ENCODE data around the gene HOXD4. TPM values are rescaled to one million over a fixed set of nuclear protein-coding genes. Genes with fewer than 3 reads are reported as not detected.

HOXD4 gene
- total RNA-seq, 4 donors from 2014 or later: 1.5 to 20.7 (median 6.4) TPM

GRCh38 chr2:176181551-176181950 lies 30.2 kb downstream of the HOXD4 start:
- TF ChIP-seq CTCF (IDR thresholded peaks at IDR 0.05; ENCODE audit: low read depth): no peak

GRCh38 chr2:176182671-176183070 lies 31.3 kb downstream of the HOXD4 start:
- TF ChIP-seq CTCF (IDR thresholded peaks at IDR 0.05; ENCODE audit: low read depth): no peak

- TF ChIP-seq CTCF (IDR thresholded peaks at IDR 0.05; ENCODE audit: low read depth): no peak
Observed at GRCh38 chr2:176184749-176185148, 33.4 kb downstream of the HOXD4 start.

DNA sequence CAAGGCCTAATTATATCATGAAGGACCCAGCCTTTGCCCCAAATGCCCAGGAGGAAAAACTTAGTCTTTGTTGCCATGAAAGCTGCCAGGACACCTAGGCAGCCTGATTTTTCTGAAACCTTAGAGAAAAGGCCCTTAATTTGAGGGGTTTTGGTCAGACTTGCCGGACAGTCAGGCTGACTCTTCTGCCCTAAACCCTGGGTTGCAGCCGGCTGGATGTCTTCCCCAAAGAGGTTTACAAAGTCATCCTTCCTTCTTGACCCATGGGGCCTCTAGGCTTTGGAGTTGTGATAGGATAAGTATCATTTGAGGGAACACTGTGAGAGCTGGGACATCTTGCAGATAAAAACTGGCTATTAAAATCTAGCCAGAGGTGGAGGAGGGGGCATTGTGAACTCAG lies 34.7 kb downstream of the HOXD4 start:
- no peak for TF ChIP-seq CTCF (IDR thresholded peaks at IDR 0.05; ENCODE audit: low read depth)

GRCh38 chr2:176187200-176187898 lies 36.0 kb downstream of the HOXD4 start:
- TF ChIP-seq CTCF (IDR thresholded peaks at IDR 0.05; ENCODE audit: low read depth): no peak

DNA sequence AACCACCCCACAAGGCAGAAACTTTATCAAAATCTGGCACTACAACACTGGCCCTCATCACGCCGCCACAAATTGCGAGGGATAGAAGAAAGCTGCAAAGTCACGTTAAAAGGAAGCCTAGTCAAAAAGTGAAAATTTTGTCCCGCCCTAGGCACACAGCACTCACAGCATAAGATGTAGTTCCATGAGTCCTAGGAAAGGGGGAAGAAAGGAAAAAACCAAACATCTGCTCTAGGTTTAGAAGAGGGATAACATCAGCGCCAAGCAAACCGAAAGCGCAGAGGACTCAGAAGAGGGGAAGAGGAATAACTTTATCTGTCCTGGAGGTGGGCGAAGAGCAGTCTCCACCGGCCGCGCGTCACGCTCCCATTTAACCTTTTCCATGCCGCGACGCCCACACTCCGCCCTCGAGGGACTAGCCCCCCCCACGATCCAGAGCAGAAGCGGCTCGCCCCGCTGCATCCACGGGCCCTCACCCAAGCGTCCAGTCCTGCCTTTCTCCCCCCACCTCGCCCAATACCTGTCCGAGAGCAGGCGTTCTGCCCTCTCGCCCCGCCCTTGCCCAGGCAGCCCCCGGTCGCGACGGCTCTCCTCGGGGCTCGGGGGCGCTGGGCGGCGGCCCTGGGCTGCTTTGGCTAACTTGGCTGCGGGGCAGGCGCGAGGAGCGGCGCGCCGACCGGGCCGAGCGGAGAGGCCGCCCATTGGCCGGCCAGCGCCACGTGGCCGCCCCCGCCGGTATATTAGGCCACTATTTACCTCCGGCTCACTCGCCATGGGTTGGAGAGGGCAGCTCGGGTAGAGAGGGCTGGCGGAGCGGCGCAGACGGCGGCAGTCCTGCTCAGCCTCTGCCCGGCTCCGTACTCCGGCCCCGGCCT lies 36.8 kb downstream of the HOXD4 start, which contains the start of gene HOXD1:
HOXD1 (plus strand) TSS at position 770 of the 875 bp plus-strand sequence. CDS start 134 bp downstream, outside the sequence.
- TF ChIP-seq CTCF (IDR thresholded peaks at IDR 0.05; ENCODE audit: low read depth): no peak

All from subcutaneous adipose tissue (tissue), 4 donors.